Ovary (tissue), 3 donors: ENCODE results near the gene PRCD.

Experiments
- POLR2A ChIP-seq: fragments of 450-650 bp; IDR thresholded peaks from one replicate; pipeline ENCODE4 v1.6.1; 2017; ENCODE audit warnings: antibody characterized with exemption, mild to moderate bottlenecking, moderate library complexity
- TF ChIP-seq, protein P1 (sequence below), 3 donors: fragments of 450-650 bp in 2 of 3; fragments of 200-600 bp in 1 of 3; IDR thresholded peaks; one replicate each; pipeline versions ENCODE4 v1.5.1 to v1.8.0; 2016 to 2022; ENCODE audit warnings: antibody characterized with exemption in 3 of 3, mild to moderate bottlenecking in 1 of 3
- donor health status: DM: no; HTN: no; CAD: no.

DNA sequence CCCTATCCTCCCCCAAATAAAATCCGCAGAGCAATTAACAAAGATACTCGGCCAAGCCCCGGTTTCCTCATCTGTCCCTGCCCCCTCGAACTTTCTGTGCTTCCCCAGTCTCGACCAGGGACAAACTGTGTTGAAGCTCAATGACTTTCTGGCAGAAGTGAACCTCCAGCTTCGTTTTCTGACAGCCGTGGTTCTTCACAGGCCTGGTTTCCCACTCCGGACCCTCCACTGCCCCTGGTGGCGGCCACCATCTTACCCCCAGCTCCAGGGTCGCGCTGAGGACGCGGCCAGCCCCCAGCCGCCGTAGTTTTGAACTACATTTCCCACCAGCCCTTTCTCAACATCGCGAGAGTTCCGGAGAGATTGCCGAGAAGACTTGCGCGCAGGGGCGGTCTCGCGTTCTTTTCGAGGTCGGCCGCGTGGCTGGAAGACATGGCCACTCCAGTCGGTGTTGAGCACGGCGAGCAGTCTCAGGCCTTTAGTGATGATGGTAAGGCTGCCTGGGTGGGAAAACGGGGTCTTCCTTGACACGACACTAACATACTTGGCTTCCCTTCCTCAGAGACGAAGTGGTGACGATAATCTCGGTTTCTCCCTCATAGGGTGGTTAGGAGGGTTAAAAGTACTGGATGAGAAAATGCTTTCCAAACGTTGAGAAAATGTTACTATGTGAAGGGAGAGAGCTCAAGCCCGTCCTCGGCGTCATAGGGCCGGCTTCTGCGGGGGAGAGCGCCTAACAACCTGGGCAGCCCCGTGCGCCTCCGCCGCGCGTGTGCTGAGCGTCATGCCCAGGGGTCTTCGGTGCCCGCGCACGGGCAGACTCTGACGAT is 17.7 kb downstream of the PRCD start:
- peak; percentile 85 for TF ChIP-seq POLR2A
- TF ChIP-seq, protein P1, sequence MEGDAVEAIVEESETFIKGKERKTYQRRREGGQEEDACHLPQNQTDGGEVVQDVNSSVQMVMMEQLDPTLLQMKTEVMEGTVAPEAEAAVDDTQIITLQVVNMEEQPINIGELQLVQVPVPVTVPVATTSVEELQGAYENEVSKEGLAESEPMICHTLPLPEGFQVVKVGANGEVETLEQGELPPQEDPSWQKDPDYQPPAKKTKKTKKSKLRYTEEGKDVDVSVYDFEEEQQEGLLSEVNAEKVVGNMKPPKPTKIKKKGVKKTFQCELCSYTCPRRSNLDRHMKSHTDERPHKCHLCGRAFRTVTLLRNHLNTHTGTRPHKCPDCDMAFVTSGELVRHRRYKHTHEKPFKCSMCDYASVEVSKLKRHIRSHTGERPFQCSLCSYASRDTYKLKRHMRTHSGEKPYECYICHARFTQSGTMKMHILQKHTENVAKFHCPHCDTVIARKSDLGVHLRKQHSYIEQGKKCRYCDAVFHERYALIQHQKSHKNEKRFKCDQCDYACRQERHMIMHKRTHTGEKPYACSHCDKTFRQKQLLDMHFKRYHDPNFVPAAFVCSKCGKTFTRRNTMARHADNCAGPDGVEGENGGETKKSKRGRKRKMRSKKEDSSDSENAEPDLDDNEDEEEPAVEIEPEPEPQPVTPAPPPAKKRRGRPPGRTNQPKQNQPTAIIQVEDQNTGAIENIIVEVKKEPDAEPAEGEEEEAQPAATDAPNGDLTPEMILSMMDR (IDR thresholded peaks at IDR 0.05), result peak; percentile 30 to 74 (median 73)
